GM04504 (cell line): Measurements from ENCODE around the gene TMA16.

ENCODE experiments used
- DNase-seq: peaks from one replicate; pipeline ENCODE4 v3.0.0-alpha.2; 2012; ENCODE audit warnings: low read depth

Gene TMA16

DNA sequence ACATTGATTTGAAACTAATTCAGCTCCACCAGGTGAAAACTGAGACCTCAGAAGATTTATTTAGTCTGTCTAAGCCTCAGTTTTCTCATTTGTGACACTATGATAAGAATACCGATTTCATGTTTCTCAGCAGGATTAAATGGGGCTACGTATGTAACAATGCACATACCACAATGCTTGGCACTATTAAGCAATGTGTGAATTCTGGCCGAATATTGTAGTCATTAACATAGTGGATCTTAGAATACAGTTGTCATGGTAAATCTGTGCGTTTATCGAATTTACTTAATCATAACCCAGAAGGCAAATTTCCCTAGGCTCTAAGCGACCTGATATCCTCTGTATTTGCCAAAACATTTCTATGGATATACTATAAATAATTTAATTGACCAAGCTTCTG, 69.1 kb downstream of the TMA16 start:
- DNase-seq = no peak

DNA sequence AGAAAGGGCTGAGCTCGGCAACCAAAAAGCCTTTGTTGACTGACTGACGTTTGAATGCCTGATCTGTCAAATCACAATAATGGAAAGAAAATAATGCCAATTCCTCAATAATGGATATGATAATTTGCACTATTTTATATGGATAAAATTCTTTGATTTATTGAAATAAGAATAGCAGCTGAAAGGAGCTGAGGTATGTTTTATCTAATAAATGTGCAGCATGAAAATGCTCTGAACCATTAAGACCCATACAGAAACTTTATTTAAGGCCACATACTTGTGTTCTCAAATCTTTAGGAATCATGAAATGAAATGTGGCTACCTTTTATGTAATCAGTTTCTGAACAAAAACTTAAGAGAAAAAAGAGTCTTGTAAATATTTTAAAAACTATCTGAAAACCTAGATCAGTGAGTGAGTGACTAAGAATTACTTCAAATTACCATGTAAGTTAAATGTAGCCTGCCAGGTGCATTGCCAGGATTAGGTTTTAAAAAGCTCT, 69.8 kb downstream of the TMA16 start:
- DNase-seq = no peak

DNA sequence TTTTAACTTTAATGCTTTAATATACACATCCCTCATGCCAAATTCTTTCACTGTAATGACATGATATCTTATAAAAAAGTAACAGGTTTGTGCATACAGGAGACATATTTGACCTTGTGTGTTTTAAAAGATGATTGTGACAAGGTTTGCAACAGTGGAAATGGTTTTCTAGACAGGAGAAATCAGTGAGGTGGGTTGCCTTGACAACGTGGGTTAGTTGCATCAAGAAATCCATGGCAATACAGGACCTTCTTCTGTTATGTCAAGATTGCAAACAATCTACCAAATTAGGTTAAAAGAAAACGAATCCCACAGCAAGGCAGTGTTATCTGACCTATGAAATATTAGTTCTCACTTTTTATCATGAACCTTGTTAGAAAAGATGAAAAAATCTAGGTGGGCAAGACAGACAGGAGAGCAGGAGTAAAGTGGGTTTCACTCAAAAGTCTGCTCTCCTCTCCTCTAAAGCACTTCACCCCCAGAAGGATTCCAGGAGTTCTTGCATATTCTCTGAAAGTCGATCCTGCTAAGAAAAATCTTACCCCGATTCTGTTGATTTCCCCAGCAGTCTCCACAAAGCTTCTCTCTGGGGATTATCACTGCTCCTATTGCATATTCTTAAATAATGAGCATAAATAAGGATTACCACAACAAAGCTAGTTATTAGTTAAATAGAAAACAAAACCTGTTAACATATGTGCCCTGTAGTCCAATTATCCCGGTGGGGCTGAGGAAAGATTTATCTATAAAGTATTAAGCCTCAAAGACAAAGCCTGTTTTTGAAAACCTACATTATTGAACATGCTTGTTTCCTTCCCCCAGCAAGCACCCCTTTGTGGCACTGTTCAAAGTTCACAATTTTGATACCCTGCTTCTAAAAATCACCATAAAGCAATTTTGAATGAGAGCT, 71.0 kb downstream of the TMA16 start:
- no peak for DNase-seq

DNA sequence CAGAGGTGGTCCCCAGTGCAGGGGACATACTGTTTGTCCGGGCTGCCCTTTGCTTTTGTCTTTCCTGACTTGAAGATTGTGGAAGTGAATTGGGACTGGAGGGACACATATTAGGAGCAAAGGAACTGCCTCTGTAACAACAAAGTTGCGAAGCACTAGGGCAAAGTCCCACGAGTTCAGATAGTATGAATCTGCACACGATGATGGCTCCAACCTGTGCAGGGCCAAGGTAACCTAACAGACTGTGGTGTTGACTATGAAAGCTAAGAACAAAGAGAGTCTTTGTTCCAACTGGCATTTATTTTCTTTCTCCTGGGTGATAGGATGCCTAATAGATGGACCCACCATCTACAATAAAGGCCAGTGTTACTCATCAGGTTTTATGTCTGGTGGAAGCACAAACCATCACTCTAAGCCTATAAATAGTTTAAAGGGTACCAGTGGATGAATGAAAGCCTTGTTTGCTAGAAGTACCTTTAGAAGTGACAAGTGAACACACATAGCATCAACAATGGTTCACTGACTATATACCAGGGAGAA, 71.8 kb downstream of the TMA16 start:
- no peak for DNase-seq

DNA sequence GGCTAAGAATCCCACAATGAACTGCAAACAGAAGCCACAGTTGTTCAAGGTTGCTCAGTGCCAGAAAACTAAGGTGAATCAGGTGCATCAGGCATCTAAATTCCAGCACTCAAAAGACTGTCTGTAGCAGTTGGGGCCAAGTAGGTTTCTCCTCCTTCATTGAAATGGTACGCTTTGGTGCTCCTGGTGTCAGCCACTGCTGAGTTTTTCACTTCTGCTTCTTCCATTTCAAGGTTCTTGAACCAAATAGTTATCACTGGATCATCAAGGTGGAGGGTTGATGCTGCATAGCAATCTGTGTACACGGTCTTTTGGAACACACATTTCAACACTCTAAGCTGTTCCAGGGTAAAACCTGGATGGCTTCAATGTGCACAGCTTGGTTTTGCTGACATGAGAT, 74.4 kb downstream of the TMA16 start:
- DNase-seq = no peak
